ENCODE measurements around the gene AIFM1.

DNA sequence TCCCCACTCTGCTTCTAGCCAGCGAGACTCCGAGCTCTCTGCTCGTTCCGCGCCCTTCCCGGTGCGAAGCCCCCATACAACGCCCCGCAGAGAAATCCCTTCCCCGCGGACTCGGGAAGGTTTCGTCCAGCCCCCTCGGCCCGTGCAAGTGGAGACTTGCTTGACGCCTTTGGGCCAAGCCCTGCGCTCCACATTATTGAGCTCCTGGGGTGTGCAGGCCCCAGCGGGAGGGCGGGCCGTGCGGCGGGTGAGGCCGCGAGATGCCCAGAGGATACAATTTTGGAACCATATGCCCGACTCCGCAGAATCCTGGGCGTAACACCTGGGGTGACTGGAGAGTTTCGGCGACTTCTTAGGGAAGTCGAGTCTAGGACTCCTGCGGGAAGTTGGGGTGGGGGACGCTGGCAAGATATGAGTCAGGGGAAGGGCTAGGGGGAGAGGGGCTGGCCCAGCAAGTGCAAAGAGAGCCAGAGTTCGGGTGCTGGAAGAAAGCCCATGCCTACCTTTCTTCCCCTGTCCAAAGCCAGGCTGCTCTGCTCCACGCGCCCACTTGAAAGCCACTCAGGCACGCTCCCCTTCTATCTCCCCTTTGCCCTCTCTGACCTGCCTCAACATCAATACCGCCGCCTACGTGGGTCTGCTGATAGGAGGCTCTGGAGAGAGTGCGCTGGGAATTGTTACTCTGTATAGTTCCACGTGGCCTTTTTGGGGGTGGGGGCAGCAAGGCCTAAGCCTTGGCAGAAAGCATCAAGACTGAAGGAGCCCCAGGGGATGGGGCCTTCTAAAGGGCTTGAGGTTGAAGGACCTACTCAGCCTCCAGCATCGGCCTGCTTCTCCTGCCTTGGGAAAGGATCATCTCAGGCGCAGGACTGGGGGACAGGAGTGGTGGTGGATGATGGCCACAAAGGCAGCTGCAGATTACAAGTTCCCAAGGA is 54.2 kb downstream of the AIFM1 start:
- TF ChIP-seq, protein P1, sequence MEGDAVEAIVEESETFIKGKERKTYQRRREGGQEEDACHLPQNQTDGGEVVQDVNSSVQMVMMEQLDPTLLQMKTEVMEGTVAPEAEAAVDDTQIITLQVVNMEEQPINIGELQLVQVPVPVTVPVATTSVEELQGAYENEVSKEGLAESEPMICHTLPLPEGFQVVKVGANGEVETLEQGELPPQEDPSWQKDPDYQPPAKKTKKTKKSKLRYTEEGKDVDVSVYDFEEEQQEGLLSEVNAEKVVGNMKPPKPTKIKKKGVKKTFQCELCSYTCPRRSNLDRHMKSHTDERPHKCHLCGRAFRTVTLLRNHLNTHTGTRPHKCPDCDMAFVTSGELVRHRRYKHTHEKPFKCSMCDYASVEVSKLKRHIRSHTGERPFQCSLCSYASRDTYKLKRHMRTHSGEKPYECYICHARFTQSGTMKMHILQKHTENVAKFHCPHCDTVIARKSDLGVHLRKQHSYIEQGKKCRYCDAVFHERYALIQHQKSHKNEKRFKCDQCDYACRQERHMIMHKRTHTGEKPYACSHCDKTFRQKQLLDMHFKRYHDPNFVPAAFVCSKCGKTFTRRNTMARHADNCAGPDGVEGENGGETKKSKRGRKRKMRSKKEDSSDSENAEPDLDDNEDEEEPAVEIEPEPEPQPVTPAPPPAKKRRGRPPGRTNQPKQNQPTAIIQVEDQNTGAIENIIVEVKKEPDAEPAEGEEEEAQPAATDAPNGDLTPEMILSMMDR (IDR thresholded peaks at IDR 0.05; ENCODE audit: low read depth, low read length), result no peak
- no peak for TF ChIP-seq POLR2A (IDR thresholded peaks at IDR 0.05; ENCODE audit: extremely low read depth, insufficient read length)
- TF ChIP-seq, protein P2, sequence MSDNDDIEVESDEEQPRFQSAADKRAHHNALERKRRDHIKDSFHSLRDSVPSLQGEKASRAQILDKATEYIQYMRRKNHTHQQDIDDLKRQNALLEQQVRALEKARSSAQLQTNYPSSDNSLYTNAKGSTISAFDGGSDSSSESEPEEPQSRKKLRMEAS (IDR thresholded peaks at IDR 0.05; ENCODE audit: low read depth, low read length), result no peak
